Measurements from ENCODE around the gene TRIM47. TPM values are rescaled to one million over a fixed set of nuclear protein-coding genes. Genes with fewer than 3 reads are reported as not detected.

TRIM47 gene
- total and polyA plus RNA-seq, 2 experiments from 2014 or later: 13.0 to 36.9 TPM

DNA sequence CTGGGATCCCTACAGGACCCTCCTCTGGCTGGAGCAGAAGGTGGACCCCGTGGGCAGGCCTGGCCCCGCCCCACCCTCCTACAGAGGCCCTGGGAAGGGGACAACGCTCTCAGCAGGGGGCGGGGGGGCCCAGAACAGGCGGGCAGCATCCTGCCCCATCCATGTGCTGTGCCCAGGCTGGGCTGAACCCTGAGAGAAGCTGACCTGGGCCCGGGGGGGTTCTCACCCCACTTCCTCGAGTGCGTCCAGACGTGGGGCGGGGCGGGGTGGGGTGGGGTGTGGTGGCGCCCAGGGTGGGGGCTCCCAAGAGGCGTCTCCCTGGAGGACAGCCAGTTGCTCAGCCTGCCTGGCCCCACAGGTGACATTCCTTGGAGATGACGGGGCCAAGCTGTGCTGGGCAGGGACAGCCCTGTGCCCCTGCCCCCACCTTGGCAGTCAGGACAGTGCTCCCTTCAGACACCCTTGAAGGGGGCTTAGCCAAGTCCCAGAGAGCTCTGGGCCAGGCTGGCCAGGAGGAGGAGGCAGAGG lies 33.8 kb downstream of the TRIM47 start:
- TF ChIP-seq, protein P1, sequence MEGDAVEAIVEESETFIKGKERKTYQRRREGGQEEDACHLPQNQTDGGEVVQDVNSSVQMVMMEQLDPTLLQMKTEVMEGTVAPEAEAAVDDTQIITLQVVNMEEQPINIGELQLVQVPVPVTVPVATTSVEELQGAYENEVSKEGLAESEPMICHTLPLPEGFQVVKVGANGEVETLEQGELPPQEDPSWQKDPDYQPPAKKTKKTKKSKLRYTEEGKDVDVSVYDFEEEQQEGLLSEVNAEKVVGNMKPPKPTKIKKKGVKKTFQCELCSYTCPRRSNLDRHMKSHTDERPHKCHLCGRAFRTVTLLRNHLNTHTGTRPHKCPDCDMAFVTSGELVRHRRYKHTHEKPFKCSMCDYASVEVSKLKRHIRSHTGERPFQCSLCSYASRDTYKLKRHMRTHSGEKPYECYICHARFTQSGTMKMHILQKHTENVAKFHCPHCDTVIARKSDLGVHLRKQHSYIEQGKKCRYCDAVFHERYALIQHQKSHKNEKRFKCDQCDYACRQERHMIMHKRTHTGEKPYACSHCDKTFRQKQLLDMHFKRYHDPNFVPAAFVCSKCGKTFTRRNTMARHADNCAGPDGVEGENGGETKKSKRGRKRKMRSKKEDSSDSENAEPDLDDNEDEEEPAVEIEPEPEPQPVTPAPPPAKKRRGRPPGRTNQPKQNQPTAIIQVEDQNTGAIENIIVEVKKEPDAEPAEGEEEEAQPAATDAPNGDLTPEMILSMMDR (IDR thresholded peaks at IDR 0.05; ENCODE audit: poor library complexity): no peak
- TF ChIP-seq EZH2phosphoT487 (IDR thresholded peaks at IDR 0.05; ENCODE audit: low read depth, severe bottlenecking, unreplicated experiment) (no peak), EZH2 (IDR thresholded peaks at IDR 0.05; ENCODE audit: borderline replicate concordance) (no peak)
- no peak overlapping the region for H3K4me3 ChIP-seq
- peak overlapping the region; percentile 90 for H3K27ac ChIP-seq
- peaks cover 22% of the 10 kb centered on the region for H3K4me1 ChIP-seq (ENCODE audit: insufficient read depth)
- 68% methylated on average over 13 of the region's 14 CpGs for WGBS (ENCODE audit: low lambda C conversion rate, missing lambda C conversion rate)
- H3K36me3 ChIP-seq (replicated peaks; ENCODE audit: insufficient read depth, low read depth): no peaks in the 10 kb centered on the region
- no peaks in the 10 kb centered on the region for H3K9me3 ChIP-seq (ENCODE audit: low read depth)
- no peaks in the 10 kb centered on the region for H3K9me2 ChIP-seq (replicated peaks; ENCODE audit: insufficient read depth)
- H4K20me1 ChIP-seq (ENCODE audit: insufficient read depth, poor library complexity, severe bottlenecking): no peaks in the 10 kb centered on the region
- H3K79me2 ChIP-seq: no peaks in the 10 kb centered on the region
- peak overlapping the region; percentile 41 for H3K4me2 ChIP-seq
- H2AFZ ChIP-seq: no peak overlapping the region
- DNase-seq (ENCODE audit: low spot score): peak; percentile 78
- no peaks in the 10 kb centered on the region for H3K27me3 ChIP-seq

DNA sequence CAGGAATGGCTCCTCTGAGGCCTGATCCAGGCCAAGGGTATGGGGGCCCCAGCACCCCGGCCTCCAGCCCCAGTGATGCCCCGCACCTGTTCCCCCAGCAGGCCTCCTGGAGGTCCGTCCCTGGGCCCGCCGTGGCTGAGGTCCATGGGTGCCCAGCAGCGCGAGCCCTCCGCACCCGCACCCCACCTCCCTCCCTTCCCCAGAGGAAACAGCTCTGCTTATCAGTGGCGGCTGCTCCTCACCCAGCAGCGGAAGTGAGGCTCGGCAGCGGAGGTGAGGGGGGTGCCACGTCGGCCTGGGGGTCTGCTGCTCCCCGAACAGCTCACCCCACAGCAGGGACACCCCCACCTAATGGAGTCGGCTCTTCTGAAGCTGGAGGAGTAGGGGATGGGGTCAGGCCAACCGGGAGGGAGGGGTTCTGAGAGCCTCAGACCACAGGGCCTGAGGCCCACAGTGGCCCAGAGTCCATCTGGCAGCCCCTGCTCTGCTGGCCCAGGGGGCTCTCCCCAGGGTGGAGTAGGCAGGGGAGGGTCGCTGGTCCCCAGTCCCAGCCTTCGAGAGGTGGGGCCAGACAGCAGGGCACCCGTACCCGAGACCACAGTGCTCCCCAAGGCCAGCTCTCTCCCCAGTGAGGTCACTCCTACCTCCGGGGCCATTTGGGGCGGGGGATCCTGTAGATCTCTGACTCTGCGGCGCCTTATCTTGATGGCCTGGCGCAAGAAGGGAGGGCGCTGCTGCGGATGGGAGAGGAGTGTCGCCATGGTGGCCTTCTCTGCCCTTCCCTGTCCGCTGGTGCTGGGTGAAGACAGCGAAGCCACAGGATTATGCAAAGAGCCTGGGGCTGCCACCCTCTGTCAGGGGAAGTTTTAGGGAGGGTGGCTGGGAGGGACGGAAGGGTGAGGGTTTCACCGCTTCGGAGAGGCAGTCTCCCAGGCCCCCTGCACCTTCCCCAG lies 34.5 kb downstream of the TRIM47 start, which contains the start of gene UNC13D:
TSS of gene UNC13D (minus strand) at position 828 of the 953 bp plus-strand sequence. CDS start at position 761, 67 bp downstream.
- Histone ChIP-seq H3K9me2 (replicated peaks; ENCODE audit: insufficient read depth) (no peaks in the 10 kb centered on the region), H3K27ac (peak within 1 kb of the TSS; percentile 90), H3K9me3 (ENCODE audit: low read depth) (no peaks in the 10 kb centered on the region), H3K4me2 (peak within 1 kb of the TSS; percentile 41), H3K4me1 (ENCODE audit: insufficient read depth) (peaks cover 22% of the 10 kb centered on the region), H3K27me3 (no peaks in the 10 kb centered on the region), H2AFZ (no peak within 1 kb of the TSS), H3K4me3 (no peak within 1 kb of the TSS), H4K20me1 (ENCODE audit: insufficient read depth, poor library complexity, severe bottlenecking) (no peaks in the 10 kb centered on the region), H3K36me3 (replicated peaks; ENCODE audit: insufficient read depth, low read depth) (no peaks in the 10 kb centered on the region), H3K79me2 (no peaks in the 10 kb centered on the region)
- no peak for DNase-seq (ENCODE audit: low spot score)
- WGBS (ENCODE audit: low lambda C conversion rate, missing lambda C conversion rate): 82% methylated on average over 25 of the region's 35 CpGs
- TF ChIP-seq EZH2 (IDR thresholded peaks at IDR 0.05; ENCODE audit: borderline replicate concordance) (no peak), EZH2phosphoT487 (IDR thresholded peaks at IDR 0.05; ENCODE audit: low read depth, severe bottlenecking, unreplicated experiment) (no peak)
- TF ChIP-seq, protein P1 (IDR thresholded peaks at IDR 0.05; ENCODE audit: poor library complexity): no peak

DNA sequence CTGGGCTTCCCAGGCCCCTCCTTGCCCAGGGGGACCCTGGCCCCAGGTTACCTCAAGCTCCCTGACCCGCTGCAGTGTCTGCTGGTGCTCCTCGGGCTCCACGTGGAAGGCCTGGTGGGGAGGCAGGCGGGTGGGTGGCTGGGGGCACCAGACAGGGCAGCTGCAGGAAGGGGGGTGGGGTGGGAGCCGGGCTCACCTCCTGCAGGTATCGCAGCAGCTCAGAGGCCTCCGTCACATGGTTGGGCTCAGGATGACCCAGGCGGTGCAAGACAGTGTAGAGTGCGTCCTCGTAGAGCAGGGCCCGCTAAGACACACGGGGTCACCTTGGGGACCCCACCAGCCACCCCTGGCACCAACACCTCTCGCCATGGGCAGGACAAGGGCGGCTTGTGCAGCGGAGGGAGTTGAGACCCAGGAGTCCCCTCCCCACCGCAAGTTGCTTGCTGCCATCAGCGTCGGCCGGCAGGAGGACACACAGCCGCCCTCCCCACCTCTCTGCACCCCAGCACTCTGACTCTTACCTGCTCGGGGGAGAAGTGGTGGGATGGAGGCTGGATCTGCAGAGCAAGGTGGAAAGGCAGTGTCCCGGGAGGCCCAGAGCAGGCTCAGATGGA lies 35.3 kb downstream of the TRIM47 start:
- H2AFZ ChIP-seq: no peak overlapping the region
- no peak overlapping the region for H3K4me2 ChIP-seq
- peaks cover 22% of the 10 kb centered on the region for H3K4me1 ChIP-seq (ENCODE audit: insufficient read depth)
- H3K79me2 ChIP-seq: no peaks in the 10 kb centered on the region
- H3K4me3 ChIP-seq: no peak overlapping the region
- no peak for DNase-seq (ENCODE audit: low spot score)
- no peaks in the 10 kb centered on the region for H3K9me3 ChIP-seq (ENCODE audit: low read depth)
- no peaks in the 10 kb centered on the region for H4K20me1 ChIP-seq (ENCODE audit: insufficient read depth, poor library complexity, severe bottlenecking)
- H3K27ac ChIP-seq: no peak overlapping the region
- TF ChIP-seq EZH2 (IDR thresholded peaks at IDR 0.05; ENCODE audit: borderline replicate concordance) (no peak), EZH2phosphoT487 (IDR thresholded peaks at IDR 0.05; ENCODE audit: low read depth, severe bottlenecking, unreplicated experiment) (no peak)
- TF ChIP-seq, protein P1 (IDR thresholded peaks at IDR 0.05; ENCODE audit: poor library complexity): no peak
- H3K36me3 ChIP-seq (replicated peaks; ENCODE audit: insufficient read depth, low read depth): no peaks in the 10 kb centered on the region
- no peaks in the 10 kb centered on the region for H3K9me2 ChIP-seq (replicated peaks; ENCODE audit: insufficient read depth)
- H3K27me3 ChIP-seq: no peaks in the 10 kb centered on the region
- WGBS (ENCODE audit: low lambda C conversion rate, missing lambda C conversion rate): 89% methylated on average over 20 of the region's 22 CpGs

Data from hepatocyte (in vitro differentiated cells).